Kidney (tissue), 14 donors: ENCODE measurements around the gene NT5C3B. TPM values are rescaled to one million over a fixed set of nuclear protein-coding genes. Genes with fewer than 3 reads are reported as not detected.

Experiments
- DNase-seq, 5 donors: peaks; one replicate each; pipeline ENCODE4 v3.0.0-alpha.2; 2013 to 2020
- FAIRE-seq: peaks from 2 replicates; lab custom pipeline; 2012; peaks lifted over from hg19 to GRCh38; lab: Jason Lieb, UNC
- H3K27ac ChIP-seq, 2 donors: one replicate each; pipeline ENCODE4 v1.7.0; 2013; ENCODE audit warnings: low read depth in 2 of 2, low read length in 2 of 2, inconsistent platforms in 1 of 2
- H3K27me3 ChIP-seq: one replicate; pipeline ENCODE4 v1.7.1; 2013; ENCODE audit warnings: low read length, inconsistent platforms; ENCODE audit not compliant: control insufficient read depth, insufficient read depth
- H3K36me3 ChIP-seq, 3 donors: one replicate each; pipeline versions ENCODE4 v1.7.0 to v1.7.1; 2013; ENCODE audit warnings: low read length in 3 of 3, control low read depth in 1 of 3, inconsistent platforms in 1 of 3; ENCODE audit not compliant: insufficient read depth in 3 of 3, control insufficient read depth in 2 of 3
- H3K4me1 ChIP-seq, 3 donors: one replicate each; pipeline versions ENCODE4 v1.7.0 to v1.7.1; 2013; ENCODE audit warnings: low read length in 3 of 3, inconsistent platforms in 1 of 3, low read depth in 1 of 3; ENCODE audit not compliant: control insufficient read depth in 2 of 3, insufficient read depth in 2 of 3
- H3K4me3 ChIP-seq, 3 donors: one replicate each; pipeline versions ENCODE4 v1.7.0 to v1.8.1; 2013; ENCODE audit warnings: low read length in 3 of 3, control low read depth in 1 of 3, inconsistent platforms in 1 of 3
- H3K9ac ChIP-seq, 3 donors: one replicate each; pipeline versions ENCODE4 v1.7.0 to v1.7.1; 2013; ENCODE audit warnings: low read length in 3 of 3, control low read depth in 1 of 3, inconsistent platforms in 1 of 3
- H3K9me3 ChIP-seq, 3 donors: one replicate each; pipeline versions ENCODE4 v1.7.0 to v1.7.1; 2013; ENCODE audit warnings: low read length in 3 of 3, control low read depth in 1 of 3, inconsistent platforms in 1 of 3; ENCODE audit not compliant: control insufficient read depth in 2 of 3, insufficient read depth in 1 of 3
- intact Hi-C: fragments of 100-400 bp; cut with DNase I; formaldehyde crosslinking; loops from one replicate; pipeline ENCODE4 v1.11.1; 2022
- polyA plus RNA-seq: library from polyadenylated mRNA; stranded (reverse); fragments of 350-450 nt; fragmentation: Illumina TruSeq; extraction: RNeasy Lipid Tissue Mini Kit (QIAGEN cat#74804); gene quantifications from one replicate; pipeline ENCODE4 v1.2.3, GENCODE V29; 2014; ENCODE audit warnings: low read depth, low replicate concordance; ENCODE audit not compliant: insufficient read depth
- total RNA-seq: library from RNA; stranded (reverse); fragmentation: NEBNext Ultra II Directional; extraction: Animal tissue kit (Norgen Biotek cat#: 25700); gene quantifications from one replicate; pipeline ENCODE4 v1.2.1, GENCODE V29; 2021
- TF ChIP-seq, protein P1 (sequence below): IDR thresholded peaks from 3 replicates; pipeline ENCODE4 v1.5.1; 2012; ENCODE audit warnings: mild to moderate bottlenecking, moderate library complexity, borderline replicate concordance; ENCODE audit not compliant: insufficient read depth; ENCODE audit errors: extremely low read depth
- donor health status: control.
- donor health status: control.
- donor health status: control.
- donor health status: control.
- donor health status: control.
- donor health status: DM: yes; HTN: yes; CAD: no.
- donor health status: Normal renal cell carcinoma (clear cell type).

NT5C3B gene
- total and polyA plus RNA-seq, 2 donors from 2014 or later, result 44.0 to 88.0 TPM

GRCh38 chr17:41868568-41868967 is 32.5 kb upstream of the NT5C3B start:
- DNase-seq (no peak), FAIRE-seq (no peak)
- Histone ChIP-seq H3K27me3 (no peaks in the 10 kb centered on the region), H3K4me3 (no peak overlapping the region), H3K9me3 (no peaks in the 10 kb centered on the region), H3K27ac (no peak overlapping the region), H3K9ac (no peak overlapping the region), H3K36me3 (peaks cover 4 to 37% (median 22%) of the 10 kb centered on the region in 3 donors), H3K4me1 (peaks cover 0 to 9% (median 7%) of the 10 kb centered on the region in 3 donors)
- intact Hi-C loops, result no loop called here
- TF ChIP-seq, protein P1, sequence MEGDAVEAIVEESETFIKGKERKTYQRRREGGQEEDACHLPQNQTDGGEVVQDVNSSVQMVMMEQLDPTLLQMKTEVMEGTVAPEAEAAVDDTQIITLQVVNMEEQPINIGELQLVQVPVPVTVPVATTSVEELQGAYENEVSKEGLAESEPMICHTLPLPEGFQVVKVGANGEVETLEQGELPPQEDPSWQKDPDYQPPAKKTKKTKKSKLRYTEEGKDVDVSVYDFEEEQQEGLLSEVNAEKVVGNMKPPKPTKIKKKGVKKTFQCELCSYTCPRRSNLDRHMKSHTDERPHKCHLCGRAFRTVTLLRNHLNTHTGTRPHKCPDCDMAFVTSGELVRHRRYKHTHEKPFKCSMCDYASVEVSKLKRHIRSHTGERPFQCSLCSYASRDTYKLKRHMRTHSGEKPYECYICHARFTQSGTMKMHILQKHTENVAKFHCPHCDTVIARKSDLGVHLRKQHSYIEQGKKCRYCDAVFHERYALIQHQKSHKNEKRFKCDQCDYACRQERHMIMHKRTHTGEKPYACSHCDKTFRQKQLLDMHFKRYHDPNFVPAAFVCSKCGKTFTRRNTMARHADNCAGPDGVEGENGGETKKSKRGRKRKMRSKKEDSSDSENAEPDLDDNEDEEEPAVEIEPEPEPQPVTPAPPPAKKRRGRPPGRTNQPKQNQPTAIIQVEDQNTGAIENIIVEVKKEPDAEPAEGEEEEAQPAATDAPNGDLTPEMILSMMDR, result no peak

DNA sequence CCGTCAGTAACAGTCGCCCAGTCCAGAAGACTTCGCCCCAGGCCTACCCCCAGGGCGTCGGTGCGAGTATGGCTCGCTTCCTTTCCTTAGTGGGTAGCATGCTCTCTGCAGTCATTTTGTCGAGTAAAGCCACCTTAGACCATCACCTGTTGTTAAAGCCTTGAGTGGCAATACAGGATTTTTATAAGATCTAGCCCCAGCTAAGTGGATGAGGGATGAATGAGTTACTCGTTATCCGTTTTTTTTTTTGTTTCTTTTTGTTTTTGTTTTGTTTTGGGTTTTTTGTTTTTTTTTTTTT is 29.5 kb upstream of the NT5C3B start:
- H3K9ac ChIP-seq, result peak overlapping the region in 2 of 3 donors; percentile 36 to 41
- FAIRE-seq (no peak), DNase-seq (no peak)

GRCh38 chr17:41864836-41865595 is 29.0 kb upstream of the NT5C3B start, which contains the start of gene KLHL11:
Gene KLHL11, minus strand, starts transcription at chr17:41865423. Its CDS starts 53 bp downstream, at chr17:41865370.
- Histone ChIP-seq H3K4me1 (peaks cover 0 to 13% (median 9%) of the 10 kb centered on the region in 3 donors), H3K9ac (peak within 1 kb of the TSS; percentile 72 to 84 (median 83)), H3K27me3 (no peaks in the 10 kb centered on the region), H3K36me3 (peaks cover 3 to 12% (median 4%) of the 10 kb centered on the region in 3 donors), H3K9me3 (no peaks in the 10 kb centered on the region), H3K27ac (peak within 1 kb of the TSS; percentile 80 to 83), H3K4me3 (peak within 1 kb of the TSS; percentile 78 to 92 (median 86))
- intact Hi-C loops, result no loop called here
- DNase-seq, result peak; percentile 90 to 97 (median 95)
- TF ChIP-seq, protein P1, result no peak
- FAIRE-seq, result no peak

More for the DNA sequence above, 29.5 kb upstream of the NT5C3B start:
- intact Hi-C loops, result no loop called here
- Histone ChIP-seq H3K4me3 (peak overlapping the region; percentile 59 to 92 (median 71)), H3K4me1 (peaks cover 0 to 12% (median 9%) of the 10 kb centered on the region in 3 donors), H3K27ac (no peak overlapping the region), H3K36me3 (peaks cover 4 to 17% (median 7%) of the 10 kb centered on the region in 3 donors), H3K27me3 (no peaks in the 10 kb centered on the region), H3K9me3 (no peaks in the 10 kb centered on the region)
- TF ChIP-seq, protein P1, result no peak
